Measurements from ENCODE around the gene KLF16. TPM values are rescaled to one million over a fixed set of nuclear protein-coding genes. Genes with fewer than 3 reads are reported as not detected.

Gene KLF16
- total RNA-seq, 1 donor from 2014 or later = 52.4 TPM

GRCh38 chr19:1847684-1848398, 15.5 kb downstream of the KLF16 start:
- FAIRE-seq = no peak
- Histone ChIP-seq H3K79me2 (ENCODE audit: insufficient read depth, low read length) (peaks cover 69% of the 10 kb centered on the region), H4K20me1 (ENCODE audit: insufficient read depth, low read length) (peaks cover 79% of the 10 kb centered on the region)

GRCh38 chr19:1847348-1847683, 16.1 kb downstream of the KLF16 start:
- peak overlapping the region; percentile 95 for H3K4me3 Mint-ChIP-seq (ENCODE audit: unreplicated experiment)
- Histone ChIP-seq H3K4me2 (ENCODE audit: low read length) (peak overlapping the region; percentile 96), H3K27ac (ENCODE audit: low read depth, low read length) (peak overlapping the region; percentile 100), H2AFZ (ENCODE audit: low read depth, low read length) (no peak overlapping the region), H3K27me3 (ENCODE audit: insufficient read depth, low read length) (no peaks in the 10 kb centered on the region), H3K79me2 (ENCODE audit: insufficient read depth, low read length) (peaks cover 70% of the 10 kb centered on the region), H3K4me1 (ENCODE audit: insufficient read depth, low read length) (peaks cover 14% of the 10 kb centered on the region), H3K36me3 (ENCODE audit: insufficient read depth, low read length) (no peaks in the 10 kb centered on the region), H3K4me3 (ENCODE audit: insufficient read depth, low read depth, low read length) (peak overlapping the region; percentile 96), H4K20me1 (ENCODE audit: insufficient read depth, low read length) (peaks cover 79% of the 10 kb centered on the region), H3K9me3 (ENCODE audit: insufficient read depth, low read depth, low read length) (no peaks in the 10 kb centered on the region), H3K9ac (ENCODE audit: low read length) (peak overlapping the region; percentile 99)
- peaks cover 13% of the 10 kb centered on the region for H3K4me1 Mint-ChIP-seq (ENCODE audit: low read depth, unreplicated experiment)
- FAIRE-seq = no peak
- H3K27ac Mint-ChIP-seq (ENCODE audit: unreplicated experiment) = peak overlapping the region; percentile 99
- no peaks in the 10 kb centered on the region for H3K9me3 Mint-ChIP-seq (ENCODE audit: unreplicated experiment)
- TF ChIP-seq EZH2 (IDR thresholded peaks at IDR 0.05; ENCODE audit: insufficient read depth, low read length) (no peak), CTCF (IDR thresholded peaks at IDR 0.05; ENCODE audit: insufficient read depth, low read depth, low read length) (no peak)
- no peaks in the 10 kb centered on the region for H3K27me3 Mint-ChIP-seq (ENCODE audit: low read depth, unreplicated experiment)
- DNase-seq (ENCODE audit: low read depth) = peak; percentile 40
- no peaks in the 10 kb centered on the region for H3K36me3 Mint-ChIP-seq (ENCODE audit: low read depth, unreplicated experiment)

More at GRCh38 chr19:1847684-1848398, 15.5 kb downstream of the KLF16 start:
- Mint-ChIP-seq H3K9me3 (ENCODE audit: unreplicated experiment) (no peaks in the 10 kb centered on the region), H3K27me3 (ENCODE audit: low read depth, unreplicated experiment) (no peaks in the 10 kb centered on the region), H3K36me3 (ENCODE audit: low read depth, unreplicated experiment) (no peaks in the 10 kb centered on the region), H3K4me3 (ENCODE audit: unreplicated experiment) (peak overlapping the region; percentile 95), H3K4me1 (ENCODE audit: low read depth, unreplicated experiment) (peaks cover 13% of the 10 kb centered on the region), H3K27ac (ENCODE audit: unreplicated experiment) (peak overlapping the region; percentile 99)
- peak overlapping the region; percentile 96 for H3K4me2 ChIP-seq (ENCODE audit: low read length)
- H2AFZ ChIP-seq (ENCODE audit: low read depth, low read length) = peak overlapping the region; percentile 95
- H3K36me3 ChIP-seq (ENCODE audit: insufficient read depth, low read length) = no peaks in the 10 kb centered on the region
- no peaks in the 10 kb centered on the region for H3K9me3 ChIP-seq (ENCODE audit: insufficient read depth, low read depth, low read length)
- peaks cover 14% of the 10 kb centered on the region for H3K4me1 ChIP-seq (ENCODE audit: insufficient read depth, low read length)
- peak overlapping the region; percentile 99 for H3K9ac ChIP-seq (ENCODE audit: low read length)
- no peaks in the 10 kb centered on the region for H3K27me3 ChIP-seq (ENCODE audit: insufficient read depth, low read length)
- DNase-seq (ENCODE audit: low read depth) = no peak
- TF ChIP-seq CTCF (IDR thresholded peaks at IDR 0.05; ENCODE audit: insufficient read depth, low read depth, low read length) (no peak), EZH2 (IDR thresholded peaks at IDR 0.05; ENCODE audit: insufficient read depth, low read length) (no peak)
- peak overlapping the region; percentile 100 for H3K27ac ChIP-seq (ENCODE audit: low read depth, low read length)
- peak overlapping the region; percentile 96 for H3K4me3 ChIP-seq (ENCODE audit: insufficient read depth, low read depth, low read length)
